ENCODE data around the gene BARX2. TPM values are rescaled to one million over a fixed set of nuclear protein-coding genes. Genes with fewer than 3 reads are reported as not detected.
A peak's percentile ranks its signal among the peaks of the same experiment; 100 is the strongest.
"Not testable (repeated sequence)": the region's sequence is repeated elsewhere in the genome, so short reads cannot be mapped to it uniquely, and the experiment has no call there.

The BARX2 gene, protein sequence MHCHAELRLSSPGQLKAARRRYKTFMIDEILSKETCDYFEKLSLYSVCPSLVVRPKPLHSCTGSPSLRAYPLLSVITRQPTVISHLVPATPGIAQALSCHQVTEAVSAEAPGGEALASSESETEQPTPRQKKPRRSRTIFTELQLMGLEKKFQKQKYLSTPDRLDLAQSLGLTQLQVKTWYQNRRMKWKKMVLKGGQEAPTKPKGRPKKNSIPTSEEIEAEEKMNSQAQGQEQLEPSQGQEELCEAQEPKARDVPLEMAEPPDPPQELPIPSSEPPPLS
- total RNA-seq, result 0.55 TPM

DNA sequence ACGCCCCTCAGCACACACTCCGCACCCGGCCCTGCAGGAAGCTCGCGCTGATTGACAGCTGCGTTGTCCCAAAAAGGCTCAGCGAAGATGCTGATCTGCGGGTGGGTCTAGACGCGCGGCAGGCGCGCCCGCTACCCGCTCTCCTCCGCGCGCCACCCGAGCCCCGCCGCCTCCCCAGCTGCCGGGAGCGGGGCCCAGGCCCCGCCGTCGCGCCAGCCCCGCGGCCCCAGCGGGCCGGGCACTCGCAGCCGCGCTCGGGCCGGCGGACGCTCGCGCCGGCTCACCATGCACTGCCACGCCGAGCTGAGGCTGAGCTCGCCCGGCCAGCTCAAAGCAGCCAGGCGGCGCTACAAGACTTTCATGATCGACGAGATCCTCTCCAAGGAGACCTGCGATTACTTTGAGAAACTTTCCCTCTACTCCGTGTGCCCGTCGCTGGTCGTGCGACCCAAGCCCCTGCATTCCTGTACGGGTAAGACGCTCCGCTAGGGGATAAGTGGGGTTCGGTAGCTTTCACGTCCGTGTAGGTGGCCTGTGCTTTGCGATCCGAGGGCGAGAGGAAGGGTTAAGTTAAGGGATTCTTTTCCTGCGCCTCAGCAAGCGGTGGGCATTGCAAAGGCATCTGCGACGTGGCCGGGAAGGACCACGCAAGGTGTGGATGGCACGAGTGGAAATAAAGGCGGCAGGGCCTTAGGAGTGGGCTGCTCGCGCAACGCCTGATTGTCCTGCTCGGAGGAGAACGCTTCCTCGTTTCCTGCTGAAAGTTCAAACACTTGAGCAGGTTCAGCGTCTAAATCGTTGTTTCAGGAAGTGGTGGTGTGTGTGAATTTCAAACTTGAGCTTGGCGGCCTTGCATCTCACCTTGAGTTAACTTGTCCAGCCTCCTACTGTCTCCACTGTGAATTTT, at the start of gene BARX2:
TSS of gene BARX2 (plus strand) at position 98 of the 907 bp plus-strand sequence. CDS start at position 286, 188 bp downstream.
- DNase-seq (ENCODE audit: low spot score), result peak; percentile 56

DNA sequence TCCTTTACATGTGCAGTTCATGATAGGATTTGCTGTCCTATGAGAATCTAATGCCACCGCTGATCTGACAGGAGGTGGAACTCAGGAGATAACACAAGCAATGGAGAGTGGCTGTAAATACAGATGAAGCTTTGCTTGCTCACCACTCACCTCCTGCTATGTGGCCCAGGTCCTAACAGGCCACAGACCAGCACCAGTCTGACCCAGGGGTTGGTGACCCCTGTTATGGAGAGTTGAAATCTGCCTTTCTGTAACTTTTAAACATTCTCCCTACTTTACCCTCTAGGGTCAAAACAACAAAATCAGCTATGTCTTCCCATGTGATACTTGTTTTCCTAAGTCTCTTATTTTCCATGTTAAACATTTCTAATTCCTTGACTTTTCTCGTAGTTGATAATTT, 48.7 kb upstream of the BARX2 start:
- DNase-seq (ENCODE audit: low spot score), result no peak

DNA sequence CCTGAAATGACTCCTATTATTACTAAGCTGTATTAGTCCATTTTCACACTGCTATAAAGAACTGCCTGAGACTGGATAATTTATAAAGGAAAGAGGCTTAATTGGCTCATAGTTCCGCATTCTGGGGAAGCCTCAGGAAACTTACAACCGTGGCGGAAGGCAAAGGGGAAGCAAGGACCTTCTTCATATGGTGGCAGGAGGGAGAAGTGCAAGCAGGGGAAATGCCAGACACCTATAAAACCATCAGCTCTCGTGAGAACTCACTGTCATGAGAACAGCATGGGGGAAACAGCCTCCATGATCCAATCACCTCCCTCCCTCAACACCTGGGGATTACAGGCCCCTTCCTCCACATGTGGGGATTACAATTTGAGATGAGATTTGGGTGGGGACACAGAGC, 47.9 kb upstream of the BARX2 start:
- DNase-seq (ENCODE audit: low spot score), result not testable (repeated sequence)

DNA sequence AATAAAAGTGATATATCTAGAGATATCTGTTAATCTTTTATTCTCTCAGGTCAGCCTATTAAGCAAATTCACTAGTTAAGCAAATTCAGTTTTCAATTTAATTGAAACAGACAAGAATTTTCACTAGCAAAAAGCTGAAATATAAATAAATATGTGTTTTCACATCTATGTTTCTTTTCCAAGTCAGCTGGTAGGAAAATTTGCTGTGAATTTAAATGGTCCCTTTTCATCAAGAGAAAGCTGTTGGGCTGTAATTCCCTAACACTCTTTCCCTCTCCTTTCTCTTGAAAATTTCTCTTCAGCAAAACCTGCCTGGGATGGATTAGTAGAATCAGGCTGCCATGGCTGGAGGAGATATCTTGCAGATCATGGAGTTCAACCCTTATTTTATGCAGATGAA, 46.9 kb upstream of the BARX2 start:
- no peak for DNase-seq (ENCODE audit: low spot score)

DNA sequence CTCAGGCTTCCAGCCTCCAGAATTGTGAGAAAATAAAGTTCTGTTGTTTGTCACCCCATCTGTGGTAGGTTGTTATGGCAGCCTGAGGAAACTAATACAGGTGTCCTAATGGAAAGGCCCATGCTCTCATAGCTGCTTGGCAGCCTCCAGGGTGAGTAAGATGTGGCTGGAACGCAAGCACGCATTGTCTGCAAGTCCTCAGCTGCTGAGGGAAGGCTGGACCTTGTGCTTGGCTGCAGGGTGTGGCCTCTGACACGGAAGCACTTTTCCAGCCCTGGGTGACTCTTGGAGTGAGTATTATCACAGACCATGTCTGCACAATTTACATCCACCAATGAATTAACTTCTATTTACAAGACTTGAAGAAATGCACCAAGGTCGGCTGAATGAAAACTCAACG, 44.4 kb upstream of the BARX2 start:
- DNase-seq (ENCODE audit: low spot score), result no peak

DNA sequence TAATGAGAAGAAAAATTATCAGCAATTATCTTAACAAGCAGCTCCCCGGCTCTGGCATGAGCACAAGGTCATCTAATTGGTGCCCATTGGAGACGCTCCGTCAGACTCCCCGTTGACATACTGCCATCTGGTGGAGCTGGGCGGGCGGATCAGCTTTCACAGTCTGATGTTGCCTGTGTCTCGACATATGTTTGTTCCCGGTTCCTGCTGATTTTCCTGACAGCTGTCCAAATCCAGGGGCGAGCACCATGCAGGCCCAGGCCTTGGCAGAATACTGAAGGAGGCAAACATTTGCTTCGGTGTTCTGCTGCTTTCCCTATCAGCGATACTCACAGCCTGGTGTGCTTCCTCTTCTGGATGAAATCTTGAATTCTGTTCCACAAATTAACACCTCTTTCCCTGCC, 43.8 kb upstream of the BARX2 start:
- peak; percentile 82 for DNase-seq (ENCODE audit: low spot score)

DNA sequence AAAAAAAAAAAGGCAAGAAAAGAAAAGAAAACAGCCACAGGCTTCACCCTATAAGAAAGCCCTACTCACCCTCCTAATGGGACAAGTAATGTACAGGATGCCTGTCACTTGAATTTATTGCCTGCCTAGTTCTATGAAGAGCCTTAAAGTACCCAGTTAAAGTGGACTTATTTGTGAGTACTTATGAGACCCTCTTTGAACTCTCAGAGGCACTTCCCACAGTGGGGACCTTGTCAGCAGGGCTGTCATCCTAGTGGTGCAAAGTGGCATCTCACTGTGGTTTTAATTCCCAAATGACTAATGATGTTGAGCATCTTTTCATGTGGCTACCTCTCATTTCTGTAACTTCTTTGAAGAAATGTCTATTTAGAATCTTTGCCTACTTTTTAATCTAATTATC, 41.8 kb upstream of the BARX2 start:
- DNase-seq (ENCODE audit: low spot score), result no peak

DNA sequence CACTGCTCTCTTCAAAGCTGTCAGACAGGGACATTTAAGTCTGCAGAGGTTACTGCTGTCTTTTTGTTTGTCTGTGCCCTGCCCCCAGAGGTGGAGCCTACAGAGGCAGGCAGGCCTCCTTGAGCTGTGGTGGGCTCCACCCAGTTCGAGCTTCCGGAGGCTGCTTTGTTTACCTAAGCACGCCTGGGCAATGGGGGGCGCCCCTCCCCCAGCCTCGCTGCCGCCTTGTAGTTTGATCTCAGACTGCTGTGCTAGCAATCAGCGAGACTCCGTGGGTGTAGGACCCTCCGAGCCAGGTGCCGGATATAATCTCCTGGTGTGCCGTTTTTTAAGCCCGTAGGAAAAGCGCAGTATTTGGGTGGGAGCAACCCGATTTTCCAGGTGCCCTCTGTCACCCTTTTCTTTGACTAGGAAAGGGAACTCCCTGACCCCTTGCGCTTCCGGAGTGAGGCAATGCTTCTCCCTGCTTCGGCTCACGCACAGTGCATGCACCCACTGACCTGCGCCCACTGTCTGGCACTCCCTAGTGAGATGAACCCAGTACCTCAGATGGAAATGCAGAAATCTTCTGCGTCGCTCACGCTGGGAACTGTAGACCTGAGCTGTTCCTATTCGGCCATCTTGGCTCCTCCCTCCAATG, 31.2 kb upstream of the BARX2 start:
- not testable (repeated sequence) for DNase-seq (ENCODE audit: low spot score)

DNA sequence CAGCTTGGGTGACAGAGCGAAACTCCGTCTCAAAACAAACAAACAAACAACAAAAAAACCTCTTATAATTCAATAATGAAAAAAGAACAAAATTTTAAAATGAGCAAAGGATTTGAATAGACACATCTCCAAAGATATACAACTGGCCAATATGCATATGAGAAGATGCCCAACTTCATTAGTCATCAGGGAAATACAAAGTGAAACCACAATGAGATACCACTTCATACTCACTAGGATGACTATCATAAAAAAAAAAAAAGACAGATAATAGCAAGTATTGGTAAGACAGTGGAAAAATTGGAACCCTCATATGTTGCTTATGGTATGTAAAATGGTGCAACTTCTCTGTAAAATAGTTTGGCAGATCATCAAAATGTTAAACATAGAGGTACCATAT, 28.7 kb upstream of the BARX2 start:
- DNase-seq (ENCODE audit: low spot score), result no peak

DNA sequence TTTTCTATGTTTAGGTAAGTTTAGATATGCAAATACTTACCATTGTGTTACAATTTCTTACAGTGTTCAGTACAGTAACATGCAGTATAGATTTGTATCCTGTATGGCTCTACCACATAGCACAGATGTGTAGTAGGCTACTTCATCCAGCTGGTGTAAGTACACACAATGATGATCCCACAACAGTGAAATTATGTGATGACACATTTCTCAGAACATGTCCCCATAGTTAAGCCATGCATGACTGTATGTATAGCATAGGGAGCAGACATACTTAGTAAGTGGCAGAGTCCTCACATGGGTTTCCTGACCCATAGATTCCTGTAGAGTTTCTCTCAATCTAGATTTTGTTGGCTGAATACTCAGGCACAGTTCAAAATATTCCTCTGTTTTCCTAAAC, 26.8 kb upstream of the BARX2 start:
- DNase-seq (ENCODE audit: low spot score), result no peak

DNA sequence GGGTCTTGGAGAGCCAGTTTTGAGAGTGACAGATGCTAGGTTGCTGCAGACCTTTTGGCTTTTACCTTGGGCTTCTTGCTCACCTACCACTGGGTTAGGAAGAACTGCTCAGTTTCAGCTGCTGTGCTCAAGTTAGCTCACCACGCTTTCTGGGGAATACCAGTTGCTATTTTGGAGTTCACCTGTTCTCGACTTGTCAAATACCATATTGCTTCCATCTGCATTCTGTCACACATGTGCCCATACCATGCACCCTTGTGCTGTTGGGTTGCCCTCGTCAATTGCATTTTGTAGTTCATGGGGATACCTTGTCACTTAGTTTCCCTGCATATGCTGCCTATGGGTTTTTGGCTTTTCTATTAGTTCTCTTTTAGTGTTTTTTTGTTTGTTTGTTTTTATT, 23.0 kb upstream of the BARX2 start:
- no peak for DNase-seq (ENCODE audit: low spot score)

DNA sequence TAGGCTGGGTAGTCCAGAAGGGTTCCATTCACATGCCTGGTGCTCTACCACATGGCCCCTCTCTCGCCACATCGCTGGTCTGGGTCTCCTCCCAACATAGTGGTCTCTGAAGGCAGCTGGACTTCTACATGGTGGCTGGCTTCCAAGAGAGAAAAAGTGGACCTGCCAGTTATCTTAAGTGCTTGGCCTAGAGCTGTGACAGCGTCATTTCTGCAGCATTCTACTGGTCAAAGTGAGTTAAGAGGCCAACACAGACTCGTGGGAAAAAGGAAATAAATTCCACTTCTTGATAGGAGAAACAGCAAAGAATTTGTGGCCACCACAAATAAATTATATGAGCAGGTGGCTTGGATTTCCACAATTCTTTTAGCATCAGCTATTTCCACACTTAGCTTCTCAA, 21.0 kb upstream of the BARX2 start:
- DNase-seq (ENCODE audit: low spot score), result no peak

DNA sequence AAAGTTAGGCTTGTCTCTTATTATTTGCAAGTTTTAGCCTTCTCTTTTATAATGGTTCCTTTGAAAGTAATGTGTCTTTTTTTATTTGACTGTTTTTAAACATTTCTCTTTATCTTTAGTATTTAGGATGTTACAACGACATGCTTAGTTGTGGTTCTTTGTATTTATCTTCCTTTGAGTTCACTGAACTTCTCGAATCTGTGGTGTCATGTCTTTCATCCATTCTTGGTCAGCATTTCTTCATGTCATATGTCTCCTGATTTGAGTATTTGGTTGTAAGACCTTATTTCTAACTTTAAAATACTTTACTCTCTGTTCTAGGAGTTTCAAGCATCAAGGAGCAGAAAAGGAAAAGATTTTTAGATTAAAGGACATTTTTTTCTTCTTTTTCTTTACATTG, 15.9 kb upstream of the BARX2 start:
- no peak for DNase-seq (ENCODE audit: low spot score)

DNA sequence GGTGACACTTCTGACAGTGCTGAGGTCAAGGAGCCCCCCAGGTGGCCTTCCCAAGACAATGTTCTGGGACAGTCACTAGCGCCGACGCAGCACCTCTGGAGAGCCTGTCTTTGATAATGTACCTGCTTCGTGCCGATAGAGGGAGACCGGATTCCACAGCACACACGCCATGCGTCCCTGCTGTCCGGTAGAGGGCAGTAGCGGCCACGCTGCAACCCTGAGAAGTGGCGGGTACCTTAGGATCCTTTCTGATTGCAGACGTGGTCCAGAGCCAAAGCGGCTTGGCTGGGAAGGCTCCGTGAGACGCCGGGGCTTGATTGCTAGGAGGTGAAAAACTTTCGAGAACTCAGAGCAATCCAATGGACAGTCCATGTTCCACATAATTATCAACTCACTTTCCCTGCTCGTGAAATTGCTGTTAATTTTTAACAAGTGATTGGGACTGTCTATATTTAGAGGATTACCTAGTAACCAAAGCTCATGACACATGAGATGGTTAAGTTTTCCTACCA, 11.4 kb upstream of the BARX2 start:
- peak; percentile 83 for DNase-seq (ENCODE audit: low spot score)

DNA sequence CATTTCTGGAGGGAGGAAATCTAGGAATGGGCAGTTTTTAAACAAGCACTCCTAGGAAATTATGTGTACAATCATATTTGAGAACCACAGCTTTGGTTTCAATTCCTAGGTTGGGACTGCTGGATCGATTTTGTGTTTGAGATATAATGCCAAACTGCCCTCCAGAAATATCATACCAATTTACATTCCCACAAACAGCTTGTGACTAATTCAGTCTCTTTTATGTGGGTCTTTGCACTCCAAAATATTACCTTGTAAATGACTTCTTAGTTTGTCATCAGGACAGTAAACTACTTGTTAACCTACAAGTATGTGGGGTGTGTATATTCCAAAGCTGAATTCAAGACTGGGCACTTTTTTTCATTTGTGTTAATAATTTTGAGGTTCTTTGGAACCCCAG, 9.8 kb upstream of the BARX2 start:
- no peak for DNase-seq (ENCODE audit: low spot score)

DNA sequence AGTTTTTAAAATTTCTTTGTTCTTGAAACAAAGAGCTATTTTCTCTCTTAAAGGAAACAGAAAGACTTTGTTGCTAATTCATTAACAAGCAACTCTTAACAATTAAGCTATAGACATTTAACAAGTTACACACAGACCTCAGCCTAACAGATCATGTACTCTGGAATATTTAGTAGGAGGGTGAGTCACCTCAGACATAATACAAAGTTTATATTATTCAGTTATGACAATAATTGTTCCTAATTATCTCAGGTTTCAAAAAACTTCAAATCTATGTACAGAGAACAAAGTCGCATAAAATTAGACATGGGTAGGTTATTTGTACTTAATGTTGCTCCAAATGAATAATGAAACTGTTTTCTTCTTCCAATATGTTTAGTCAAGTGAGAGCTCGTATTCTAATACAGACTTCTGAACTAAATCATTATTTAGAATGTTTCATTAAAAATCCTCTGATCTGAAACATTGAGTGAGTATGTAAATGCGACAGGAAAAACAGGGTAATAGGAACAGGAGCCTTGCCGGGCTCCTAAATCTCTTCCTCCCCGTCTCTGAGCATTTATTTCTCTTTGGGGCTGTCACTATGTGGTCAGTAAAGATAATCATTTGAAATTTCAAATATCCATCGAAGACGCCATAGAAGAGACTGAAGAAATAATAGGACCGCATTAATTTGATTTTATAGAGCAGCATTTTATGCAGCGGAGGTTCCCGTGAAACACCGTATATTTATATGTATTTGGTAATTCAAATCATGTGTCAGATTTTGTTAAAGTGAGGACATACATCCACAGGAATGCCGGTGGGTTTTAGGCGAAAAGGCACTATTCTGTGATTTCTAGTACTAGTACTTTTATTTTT, 8.7 kb upstream of the BARX2 start:
- DNase-seq (ENCODE audit: low spot score), result no peak

DNA sequence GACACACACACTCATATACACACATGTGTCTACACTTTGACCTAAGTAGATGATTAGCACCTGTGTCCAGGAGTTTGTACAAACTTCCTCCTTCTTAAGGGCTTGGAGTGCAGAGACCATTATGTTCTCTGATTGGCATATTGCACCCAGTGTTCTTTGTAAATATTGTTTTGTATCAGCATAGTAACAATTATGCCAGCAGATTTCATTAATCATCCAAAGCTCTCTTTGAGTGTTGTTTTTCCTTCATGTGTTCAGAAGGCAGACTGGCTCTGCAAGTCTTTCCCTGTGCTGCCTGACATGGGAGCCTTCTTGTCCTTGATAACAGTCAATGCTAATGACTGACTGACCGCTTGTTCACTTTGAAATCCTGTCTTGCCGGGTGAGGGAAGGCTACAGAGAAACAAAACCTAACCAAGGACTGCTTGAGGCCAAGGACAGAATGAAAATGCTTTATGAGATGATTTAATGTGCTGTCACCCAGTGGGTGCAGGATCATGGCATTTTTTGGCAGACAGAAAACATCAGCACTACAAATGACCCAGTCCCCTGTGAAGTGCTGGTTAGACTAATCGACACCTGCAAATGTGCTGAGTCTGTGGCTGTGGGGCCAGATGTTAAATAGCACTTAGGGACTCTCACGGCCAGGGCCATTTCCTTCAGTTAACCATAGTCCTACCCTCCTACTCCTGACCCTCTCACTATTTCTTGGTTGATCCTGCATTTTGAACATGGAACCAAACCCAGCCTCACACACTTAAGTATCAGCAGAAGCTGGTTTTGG, 6.6 kb upstream of the BARX2 start:
- no peak for DNase-seq (ENCODE audit: low spot score)

DNA sequence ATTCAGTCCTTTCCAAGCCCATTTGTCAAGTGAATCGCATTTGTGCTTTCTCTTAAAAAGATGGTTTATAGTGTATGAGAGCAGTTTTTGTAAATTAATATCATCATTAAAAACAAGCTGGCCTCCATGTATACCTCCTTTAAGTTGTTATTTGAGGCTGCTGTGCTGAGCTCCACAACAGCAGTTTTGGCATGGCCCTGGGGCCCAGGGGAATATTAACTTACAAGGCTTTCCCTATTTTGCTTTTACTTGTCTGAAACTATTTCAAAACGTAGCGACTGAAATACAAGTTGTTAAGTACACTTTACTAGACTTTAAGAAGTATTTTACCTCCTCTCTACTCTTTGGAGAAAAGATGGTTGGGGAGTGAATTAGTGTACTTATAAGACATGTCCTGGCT, 4.9 kb upstream of the BARX2 start:
- DNase-seq (ENCODE audit: low spot score), result no peak

DNA sequence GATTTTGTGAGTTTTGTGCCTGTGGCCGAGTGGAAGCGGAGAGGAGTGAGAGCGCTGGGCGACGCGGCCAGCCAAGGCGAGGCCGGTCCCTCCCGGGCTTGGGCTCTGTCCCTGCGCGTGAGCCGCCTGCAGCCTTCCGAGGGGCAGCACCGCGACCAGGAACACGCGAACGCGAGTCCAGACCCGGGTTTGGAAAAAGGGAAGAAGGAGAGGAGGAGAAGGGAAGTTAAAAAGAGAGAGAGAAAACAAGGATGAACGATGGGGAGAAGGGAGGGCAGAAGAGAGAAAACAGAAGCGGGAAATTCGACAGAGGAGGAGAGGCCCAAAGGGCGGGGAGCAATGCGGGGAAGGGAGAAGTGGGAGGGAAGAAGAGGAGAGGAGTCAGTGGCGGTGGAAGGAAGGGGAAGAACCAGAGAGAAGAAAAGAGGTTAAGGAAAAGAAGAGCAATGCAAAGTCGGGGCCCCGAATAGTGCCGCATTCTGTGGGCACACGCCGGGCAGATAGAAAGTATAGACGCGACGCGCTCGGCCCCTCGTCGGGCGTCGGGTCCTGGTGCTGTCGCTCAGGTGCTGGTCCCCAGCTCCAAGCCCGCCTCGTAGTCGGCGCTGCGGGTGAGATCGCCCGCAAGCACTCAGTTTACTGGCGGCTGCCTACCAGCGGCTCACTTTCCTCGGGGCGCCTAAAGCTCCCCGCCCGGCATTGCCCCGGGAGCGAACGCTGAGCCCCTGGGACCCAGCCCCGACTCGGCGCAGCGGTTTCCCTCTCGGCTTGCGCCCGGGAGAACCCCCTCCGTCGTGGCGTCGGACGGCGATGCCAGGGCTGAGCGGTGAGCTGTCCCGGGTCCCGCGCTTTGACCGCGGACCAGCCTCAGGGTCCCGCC, 2.8 kb upstream of the BARX2 start:
- no peak for DNase-seq (ENCODE audit: low spot score)

DNA sequence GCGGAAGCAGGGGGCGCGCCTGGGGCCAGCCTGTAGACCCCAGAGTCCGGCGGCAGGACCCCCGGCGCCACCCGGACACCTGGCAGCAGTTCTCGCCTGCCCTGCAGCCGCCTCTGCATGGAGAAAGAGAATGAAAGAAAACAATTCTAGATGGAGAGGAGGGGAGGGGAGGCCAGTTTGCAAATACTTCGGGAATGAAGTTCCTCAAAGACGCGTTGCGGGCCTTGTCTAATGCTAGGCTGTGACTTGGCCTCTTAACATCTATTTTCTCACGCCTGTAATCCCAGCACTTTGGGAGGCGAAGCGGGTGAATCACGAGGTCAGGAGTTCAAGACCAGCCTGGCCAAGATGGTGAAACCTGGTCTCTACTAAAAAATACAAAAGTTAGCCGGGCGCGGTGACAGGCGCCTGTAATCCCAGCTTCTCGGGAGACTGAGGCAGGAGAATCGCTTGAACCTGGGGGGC, 2.1 kb upstream of the BARX2 start:
- no peak for DNase-seq (ENCODE audit: low spot score)
